ENCODE data around the gene SEMA6A.

DNA sequence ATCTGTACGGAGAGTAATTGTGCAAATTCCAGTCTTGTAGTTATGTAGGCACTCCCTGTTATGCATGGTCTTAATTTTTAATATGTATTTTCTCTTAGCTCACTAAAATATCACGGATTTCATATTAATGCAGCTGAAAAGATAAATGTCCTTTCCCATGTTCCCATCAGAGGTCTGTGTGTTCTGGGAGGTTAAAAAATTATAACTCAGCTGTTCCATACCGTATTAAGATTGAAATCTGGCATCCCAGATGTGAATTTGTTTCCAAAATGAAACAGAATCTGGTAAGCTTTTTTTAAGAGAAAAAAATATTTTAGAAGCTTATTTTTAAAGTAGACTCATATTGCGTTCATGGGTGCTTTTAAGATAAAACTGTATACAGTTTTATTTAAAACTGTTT is 44.3 kb downstream of the SEMA6A start:
- TF ChIP-seq POLR2A (IDR thresholded peaks at IDR 0.05; ENCODE audit: low read length) (no peak), GATA1 (IDR thresholded peaks at IDR 0.05; ENCODE audit: low read depth, low read length) (no peak)
